Upper lobe of left lung (tissue), 6 donors: ENCODE data around the gene PSMB4. TPM values are rescaled to one million over a fixed set of nuclear protein-coding genes. Genes with fewer than 3 reads are reported as not detected.

ENCODE experiments used
- ATAC-seq, 2 donors: fragments of 200-7000 bp; cut with Tn5 transposase; one replicate each; pipeline ENCODE4 v1.9.1; 2022; ENCODE audit warnings: mild to moderate bottlenecking in 2 of 2, moderate library complexity in 2 of 2; ENCODE audit not compliant: low FRiP score in 2 of 2
- DNase-seq, 2 donors: peaks; one replicate each; pipeline ENCODE4 v3.0.0-alpha.2; 2019 to 2020
- H3K27ac ChIP-seq, 4 donors: fragments of 200-600 bp; sonication (generic); one replicate each; pipeline ENCODE4 v1.5.1; 2016 to 2019
- H3K27me3 ChIP-seq, 4 donors: fragments of 200-600 bp; sonication (generic); one replicate each; pipeline ENCODE4 v1.5.1; 2017 to 2019
- H3K36me3 ChIP-seq, 4 donors: fragments of 200-600 bp; sonication (generic); one replicate each; pipeline ENCODE4 v1.5.1; 2016 to 2019
- H3K4me1 ChIP-seq, 4 donors: fragments of 200-600 bp; sonication (generic); one replicate each; pipeline ENCODE4 v1.5.1; 2018 to 2019
- H3K4me3 ChIP-seq, 4 donors: fragments of 200-600 bp; sonication (generic); one replicate each; pipeline ENCODE4 v1.5.1; 2017 to 2019; ENCODE audit warnings: mild to moderate bottlenecking in 2 of 4, moderate library complexity in 1 of 4
- H3K9me3 ChIP-seq, 4 donors: fragments of 200-600 bp; sonication (generic); one replicate each; pipeline ENCODE4 v1.5.1; 2018 to 2019
- CTCF ChIP-seq, 6 experiments: fragments of 450-650 bp in 4 of 6; fragments of 200-600 bp in 2 of 6; sonication (generic) in 2 of 6; IDR thresholded peaks; one replicate each; pipeline ENCODE4 v1.5.1; 2016 to 2019; ENCODE audit warnings: antibody characterized with exemption in 6 of 6
- EP300 ChIP-seq, 4 donors: sonication (generic); formaldehyde crosslinking; IDR thresholded peaks; one replicate each; pipeline ENCODE4 v1.5.1; 2017; ENCODE audit warnings: antibody characterized with exemption in 4 of 4, control low read depth in 2 of 4
- POLR2A ChIP-seq, 4 donors: fragments of 450-650 bp; IDR thresholded peaks; one replicate each; pipeline ENCODE4 v1.5.1; 2016 to 2017; ENCODE audit warnings: antibody characterized with exemption in 4 of 4, mild to moderate bottlenecking in 2 of 4
- POLR2AphosphoS5 ChIP-seq, 2 donors: sonication (generic); formaldehyde crosslinking; IDR thresholded peaks; one replicate each; pipeline ENCODE4 v1.5.1; 2017; ENCODE audit warnings: antibody characterized with exemption in 2 of 2
- WGBS, 2 donors: methylation state at CpG; one replicate each; pipeline ENCODE4 v1.1.5; 2017 to 2018; 5-methylcytosine and 5-hydroxymethylcytosine counted together
- total RNA-seq, 6 donors: library from RNA; depleted of rRNA in 4 of 6; stranded (reverse); fragments of >200 nt in 4 of 6; gene quantifications; one replicate each; pipeline versions ENCODE4 v1.1.0 to v1.2.1, GENCODE V29; 2016 to 2021
- donor health status: DM: no; HTN: no; CAD: no; lungs with moderate emphysema.
- donor health status: DM: no; HTN: yes; CAD: no; lungs with severe emphysema.

The PSMB4 gene
- total RNA-seq, 6 donors from 2014 or later: 127 to 216 (median 179) TPM

GRCh38 chr1:151372058-151372934 lies 27.1 kb upstream of the PSMB4 start, which contains the start of gene SELENBP1:
TSS of gene SELENBP1 (minus strand) at chr1:151372705. CDS start at chr1:151372641, 64 bp downstream.
- DNase-seq (peak in 1 of 2 donors; percentile 91), ATAC-seq (peak; percentile 84 to 85)
- 31 to 46% methylated on average over 11 of the region's 11 CpGs for WGBS, 2 donors
- H3K4me1 ChIP-seq: peaks cover 33 to 52% (median 42%) of the 10 kb centered on the region in 4 donors
- H3K4me3 ChIP-seq: peak within 1 kb of the TSS; percentile 7 to 66 (median 56)
- TF ChIP-seq EP300 (IDR thresholded peaks at IDR 0.05) (peak in 1 of 4 donors; percentile 23), POLR2AphosphoS5 (IDR thresholded peaks at IDR 0.05) (peak; percentile 82 to 98), POLR2A (IDR thresholded peaks at IDR 0.05) (peak in 3 of 4 donors; percentile 81 to 96 (median 87)), CTCF (IDR thresholded peaks at IDR 0.05) (no peak)
- peak within 1 kb of the TSS; percentile 78 to 89 (median 84) for H3K27ac ChIP-seq
- no peaks in the 10 kb centered on the region for H3K27me3 ChIP-seq
- no peaks in the 10 kb centered on the region for H3K9me3 ChIP-seq
- peaks cover 0 to 17% (median 4%) of the 10 kb centered on the region in 4 donors for H3K36me3 ChIP-seq

- Histone ChIP-seq H3K36me3 (peaks cover 0 to 8% (median 4%) of the 10 kb centered on the region in 4 donors), H3K9me3 (no peaks in the 10 kb centered on the region), H3K27me3 (no peaks in the 10 kb centered on the region), H3K4me1 (peaks cover 30 to 50% (median 41%) of the 10 kb centered on the region in 4 donors), H3K27ac (peak overlapping the region in 2 of 4 donors; percentile 84 to 89), H3K4me3 (no peak overlapping the region)
- DNase-seq: no peak
- WGBS, 2 donors: 76 to 85% methylated on average over 10 to 14 of the region's 14 CpGs
- TF ChIP-seq CTCF (IDR thresholded peaks at IDR 0.05) (no peak), POLR2AphosphoS5 (IDR thresholded peaks at IDR 0.05) (no peak), POLR2A (IDR thresholded peaks at IDR 0.05) (no peak), EP300 (IDR thresholded peaks at IDR 0.05) (no peak)
- ATAC-seq: no peak
These were observed 26.2 kb upstream of the PSMB4 start for GRCh38 chr1:151373196-151373595.

- no peaks in the 10 kb centered on the region for H3K9me3 ChIP-seq
- H3K27ac ChIP-seq: no peak overlapping the region
- no peaks in the 10 kb centered on the region for H3K27me3 ChIP-seq
- H3K4me3 ChIP-seq: no peak overlapping the region
- WGBS, 2 donors: 60 to 80% methylated on average over 3 of the region's 3 CpGs
- peak in 1 of 2 donors; percentile 35 for DNase-seq
- H3K36me3 ChIP-seq: no peaks in the 10 kb centered on the region
- no peak for ATAC-seq
- peaks cover 5 to 10% (median 9%) of the 10 kb centered on the region in 4 donors for H3K4me1 ChIP-seq
- TF ChIP-seq POLR2AphosphoS5 (IDR thresholded peaks at IDR 0.05) (no peak), POLR2A (IDR thresholded peaks at IDR 0.05) (no peak), CTCF (IDR thresholded peaks at IDR 0.05) (no peak), EP300 (IDR thresholded peaks at IDR 0.05) (no peak)
These were observed 22.1 kb upstream of the PSMB4 start for GRCh38 chr1:151377150-151377884.

GRCh38 chr1:151384584-151384983 lies 14.8 kb upstream of the PSMB4 start:
- H3K27me3 ChIP-seq: no peaks in the 10 kb centered on the region
- no peaks in the 10 kb centered on the region for H3K4me1 ChIP-seq
- 68 to 75% methylated on average over 3 of the region's 3 CpGs for WGBS, 2 donors
- no peak for DNase-seq
- no peak overlapping the region for H3K27ac ChIP-seq
- TF ChIP-seq POLR2AphosphoS5 (IDR thresholded peaks at IDR 0.05) (no peak), POLR2A (IDR thresholded peaks at IDR 0.05) (no peak), CTCF (IDR thresholded peaks at IDR 0.05) (no peak), EP300 (IDR thresholded peaks at IDR 0.05) (no peak)
- no peak overlapping the region for H3K4me3 ChIP-seq
- H3K9me3 ChIP-seq: no peaks in the 10 kb centered on the region
- H3K36me3 ChIP-seq: no peaks in the 10 kb centered on the region
- ATAC-seq: no peak
